D341Med (cell line): ENCODE data around the gene NUMBL.
"Not testable (repeated sequence)": the region's sequence is repeated elsewhere in the genome, so short reads cannot be mapped to it uniquely, and the experiment has no call there.

ENCODE experiments used
- DNase-seq: peaks from one replicate; pipeline ENCODE4 v3.0.0; 2012; ENCODE audit warnings: low spot score

NUMBL gene

GRCh38 chr19:40627486-40628279 lies 62.8 kb downstream of the NUMBL start:
- no peak for DNase-seq

GRCh38 chr19:40626918-40627317 lies 63.5 kb downstream of the NUMBL start:
- DNase-seq = no peak

GRCh38 chr19:40625406-40626120 lies 64.9 kb downstream of the NUMBL start:
- DNase-seq = no peak

- not testable (repeated sequence) for DNase-seq
Observed at GRCh38 chr19:40624369-40625153, 65.9 kb downstream of the NUMBL start.

- peak; percentile 91 for DNase-seq
Observed at GRCh38 chr19:40623403-40624251, 66.8 kb downstream of the NUMBL start.

GRCh38 chr19:40622773-40623075 lies 67.7 kb downstream of the NUMBL start:
- no peak for DNase-seq

- no peak for DNase-seq
Observed at GRCh38 chr19:40621966-40622772, 68.3 kb downstream of the NUMBL start.

GRCh38 chr19:40621283-40621682 lies 69.2 kb downstream of the NUMBL start:
- DNase-seq = no peak

GRCh38 chr19:40620161-40620485 lies 70.3 kb downstream of the NUMBL start:
- DNase-seq = no peak

GRCh38 chr19:40619333-40620160 lies 70.9 kb downstream of the NUMBL start:
- DNase-seq = no peak

GRCh38 chr19:40617961-40618360 lies 72.5 kb downstream of the NUMBL start:
- DNase-seq = no peak

- DNase-seq = no peak
Observed at GRCh38 chr19:40616941-40617340, 73.5 kb downstream of the NUMBL start.

GRCh38 chr19:40616178-40616577 lies 74.3 kb downstream of the NUMBL start:
- no peak for DNase-seq
